ENCODE results near the gene DUSP8. TPM values are rescaled to one million over a fixed set of nuclear protein-coding genes. Genes with fewer than 3 reads are reported as not detected.

The DUSP8 gene
- total RNA-seq, 1 experiment from 2014 or later: 2.4 TPM

- no peak for ATAC-seq
- H3K4me3 Mint-ChIP-seq: no peak overlapping the region; the same call in 1 of the 2 replicates
- POLR2A ChIA-PET: no interaction called here
- no peaks in the 10 kb centered on the region for H3K9me3 Mint-ChIP-seq
- peaks cover 8% of the 10 kb centered on the region for H3K4me1 Mint-ChIP-seq
- H3K27ac Mint-ChIP-seq: peak overlapping the region; percentile 68
- TF ChIP-seq NR2C2 (CRISPR knock-in tag; IDR thresholded peaks at IDR 0.05) (no peak), ZNF232 (CRISPR knock-in tag; IDR thresholded peaks at IDR 0.05) (no peak), ELF4 (CRISPR knock-in tag; IDR thresholded peaks at IDR 0.05; ENCODE audit: low read depth) (no peak), KAT7 (CRISPR knock-in tag; IDR thresholded peaks at IDR 0.05; ENCODE audit: borderline replicate concordance) (no peak), PREB (CRISPR knock-in tag; IDR thresholded peaks at IDR 0.05; ENCODE audit: borderline replicate concordance) (no peak), ATF3 (CRISPR knock-in tag; conservative IDR thresholded peaks at IDR 0.05) (no peak), IRF1 (CRISPR knock-in tag; IDR thresholded peaks at IDR 0.05) (no peak), MLX (CRISPR knock-in tag; IDR thresholded peaks at IDR 0.05) (no peak)
- TF ChIP-seq, protein P1, sequence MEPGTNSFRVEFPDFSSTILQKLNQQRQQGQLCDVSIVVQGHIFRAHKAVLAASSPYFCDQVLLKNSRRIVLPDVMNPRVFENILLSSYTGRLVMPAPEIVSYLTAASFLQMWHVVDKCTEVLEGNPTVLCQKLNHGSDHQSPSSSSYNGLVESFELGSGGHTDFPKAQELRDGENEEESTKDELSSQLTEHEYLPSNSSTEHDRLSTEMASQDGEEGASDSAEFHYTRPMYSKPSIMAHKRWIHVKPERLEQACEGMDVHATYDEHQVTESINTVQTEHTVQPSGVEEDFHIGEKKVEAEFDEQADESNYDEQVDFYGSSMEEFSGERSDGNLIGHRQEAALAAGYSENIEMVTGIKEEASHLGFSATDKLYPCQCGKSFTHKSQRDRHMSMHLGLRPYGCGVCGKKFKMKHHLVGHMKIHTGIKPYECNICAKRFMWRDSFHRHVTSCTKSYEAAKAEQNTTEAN (CRISPR knock-in tag; IDR thresholded peaks at IDR 0.05): no peak
- no peaks in the 10 kb centered on the region for H3K36me3 Mint-ChIP-seq
- CTCF ChIA-PET: interaction anchor here (1.0 to 1.4 kb wide), 5 partner anchors 49 to 118 kb away, joined by 3 to 7 read pairs (median 3); partner anchors contain the start of gene BRSK2
- no peaks in the 10 kb centered on the region for H3K27me3 Mint-ChIP-seq (ENCODE audit: low read depth)
- no peak for DNase-seq (ENCODE audit: low spot score)
Observed at GRCh38 chr11:1507381-1508140, 64.5 kb downstream of the DUSP8 start.

- H3K9me3 Mint-ChIP-seq: no peaks in the 10 kb centered on the region
- POLR2A ChIA-PET: no interaction called here
- H3K4me3 Mint-ChIP-seq: no peak overlapping the region
- ATAC-seq: no peak
- H3K27ac Mint-ChIP-seq: peak overlapping the region; percentile 63; the same call in 1 of the 2 replicates
- DNase-seq (ENCODE audit: low spot score): no peak
- H3K4me1 Mint-ChIP-seq: peaks cover 8% of the 10 kb centered on the region
- no peaks in the 10 kb centered on the region for H3K27me3 Mint-ChIP-seq (ENCODE audit: low read depth)
- CTCF ChIA-PET: interaction anchor here (1.2 to 1.4 kb wide), 2 partner anchors 49 to 88 kb away, joined by 3 to 4 read pairs; no protein-coding TSS in a partner anchor
- H3K36me3 Mint-ChIP-seq: no peaks in the 10 kb centered on the region
- TF ChIP-seq, protein P2, sequence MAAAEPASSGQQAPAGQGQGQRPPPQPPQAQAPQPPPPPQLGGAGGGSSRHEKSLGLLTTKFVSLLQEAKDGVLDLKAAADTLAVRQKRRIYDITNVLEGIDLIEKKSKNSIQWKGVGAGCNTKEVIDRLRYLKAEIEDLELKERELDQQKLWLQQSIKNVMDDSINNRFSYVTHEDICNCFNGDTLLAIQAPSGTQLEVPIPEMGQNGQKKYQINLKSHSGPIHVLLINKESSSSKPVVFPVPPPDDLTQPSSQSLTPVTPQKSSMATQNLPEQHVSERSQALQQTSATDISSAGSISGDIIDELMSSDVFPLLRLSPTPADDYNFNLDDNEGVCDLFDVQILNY (CRISPR knock-in tag; IDR thresholded peaks at IDR 0.05): no peak
- TF ChIP-seq ATF3 (CRISPR knock-in tag; conservative IDR thresholded peaks at IDR 0.05) (no peak), CDX4 (CRISPR knock-in tag; IDR thresholded peaks at IDR 0.05; ENCODE audit: borderline replicate concordance) (no peak), ZNF532 (CRISPR knock-in tag; IDR thresholded peaks at IDR 0.05; ENCODE audit: borderline replicate concordance) (no peak), USF1 (CRISPR knock-in tag; IDR thresholded peaks at IDR 0.05) (no peak)
- TF ChIP-seq, protein P3, sequence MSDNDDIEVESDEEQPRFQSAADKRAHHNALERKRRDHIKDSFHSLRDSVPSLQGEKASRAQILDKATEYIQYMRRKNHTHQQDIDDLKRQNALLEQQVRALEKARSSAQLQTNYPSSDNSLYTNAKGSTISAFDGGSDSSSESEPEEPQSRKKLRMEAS (CRISPR knock-in tag; IDR thresholded peaks at IDR 0.05): no peak
- TF ChIP-seq, protein P4, sequence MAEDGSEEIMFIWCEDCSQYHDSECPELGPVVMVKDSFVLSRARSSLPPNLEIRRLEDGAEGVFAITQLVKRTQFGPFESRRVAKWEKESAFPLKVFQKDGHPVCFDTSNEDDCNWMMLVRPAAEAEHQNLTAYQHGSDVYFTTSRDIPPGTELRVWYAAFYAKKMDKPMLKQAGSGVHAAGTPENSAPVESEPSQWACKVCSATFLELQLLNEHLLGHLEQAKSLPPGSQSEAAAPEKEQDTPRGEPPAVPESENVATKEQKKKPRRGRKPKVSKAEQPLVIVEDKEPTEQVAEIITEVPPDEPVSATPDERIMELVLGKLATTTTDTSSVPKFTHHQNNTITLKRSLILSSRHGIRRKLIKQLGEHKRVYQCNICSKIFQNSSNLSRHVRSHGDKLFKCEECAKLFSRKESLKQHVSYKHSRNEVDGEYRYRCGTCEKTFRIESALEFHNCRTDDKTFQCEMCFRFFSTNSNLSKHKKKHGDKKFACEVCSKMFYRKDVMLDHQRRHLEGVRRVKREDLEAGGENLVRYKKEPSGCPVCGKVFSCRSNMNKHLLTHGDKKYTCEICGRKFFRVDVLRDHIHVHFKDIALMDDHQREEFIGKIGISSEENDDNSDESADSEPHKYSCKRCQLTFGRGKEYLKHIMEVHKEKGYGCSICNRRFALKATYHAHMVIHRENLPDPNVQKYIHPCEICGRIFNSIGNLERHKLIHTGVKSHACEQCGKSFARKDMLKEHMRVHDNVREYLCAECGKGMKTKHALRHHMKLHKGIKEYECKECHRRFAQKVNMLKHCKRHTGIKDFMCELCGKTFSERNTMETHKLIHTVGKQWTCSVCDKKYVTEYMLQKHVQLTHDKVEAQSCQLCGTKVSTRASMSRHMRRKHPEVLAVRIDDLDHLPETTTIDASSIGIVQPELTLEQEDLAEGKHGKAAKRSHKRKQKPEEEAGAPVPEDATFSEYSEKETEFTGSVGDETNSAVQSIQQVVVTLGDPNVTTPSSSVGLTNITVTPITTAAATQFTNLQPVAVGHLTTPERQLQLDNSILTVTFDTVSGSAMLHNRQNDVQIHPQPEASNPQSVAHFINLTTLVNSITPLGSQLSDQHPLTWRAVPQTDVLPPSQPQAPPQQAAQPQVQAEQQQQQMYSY (CRISPR knock-in tag; IDR thresholded peaks at IDR 0.05): no peak
Observed at GRCh38 chr11:1506981-1507380, 65.1 kb downstream of the DUSP8 start.

All from WTC11 (cell line).